NCI-H146 treated with DMSO at 0.1 percent for 48 hours (cell line): Measurements from ENCODE around the gene ZCCHC24.

Experiments
- DNase-seq: peaks from one replicate; lab custom pipeline; 2025; ENCODE audit not compliant: unreplicated experiment; lab: John Stamatoyannopoulos, UW

ZCCHC24 gene

DNA sequence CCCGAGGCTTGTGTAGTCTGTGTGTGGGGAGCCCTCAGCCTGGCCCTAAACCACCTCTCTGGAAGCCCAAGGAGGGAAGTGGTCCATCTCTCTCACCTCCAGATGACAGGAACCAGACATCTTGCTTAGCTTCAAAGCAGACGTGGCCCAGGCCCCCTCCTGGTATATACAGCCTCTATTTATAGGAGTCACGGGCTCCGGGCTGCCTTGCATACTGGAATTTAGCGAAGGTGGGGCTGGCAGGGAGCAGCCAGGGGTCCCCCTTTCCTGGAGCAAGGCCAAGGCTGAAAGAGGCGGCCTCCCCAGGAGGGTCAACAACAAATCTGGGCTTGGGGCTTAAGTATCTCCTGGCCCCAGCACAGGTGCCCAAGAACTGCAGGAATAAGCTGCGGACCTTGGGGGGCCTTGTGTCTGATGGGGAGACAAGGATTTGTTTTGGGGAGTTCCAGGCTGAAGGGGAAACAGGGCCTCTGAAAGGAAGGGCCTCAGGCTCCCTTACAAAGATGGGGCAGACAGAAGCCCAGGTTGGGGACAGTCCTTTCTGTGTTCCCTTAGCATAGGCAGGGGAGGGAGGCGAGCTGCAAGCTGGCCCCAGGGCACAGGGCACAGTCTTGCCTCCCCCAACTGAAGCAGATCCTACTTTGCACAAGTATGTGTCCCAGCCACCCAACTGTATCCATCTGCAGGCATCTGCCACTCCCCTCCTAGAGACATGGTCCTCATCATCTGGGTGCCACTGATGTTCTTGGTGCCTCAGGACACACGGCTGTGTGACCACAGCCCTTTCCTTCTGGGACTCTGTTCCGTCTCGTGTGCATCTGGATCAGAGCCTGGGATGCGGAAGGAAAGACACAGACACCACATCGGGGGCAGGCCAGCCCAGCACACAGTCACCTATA lies 11.9 kb downstream of the ZCCHC24 start:
- DNase-seq = no peak

DNA sequence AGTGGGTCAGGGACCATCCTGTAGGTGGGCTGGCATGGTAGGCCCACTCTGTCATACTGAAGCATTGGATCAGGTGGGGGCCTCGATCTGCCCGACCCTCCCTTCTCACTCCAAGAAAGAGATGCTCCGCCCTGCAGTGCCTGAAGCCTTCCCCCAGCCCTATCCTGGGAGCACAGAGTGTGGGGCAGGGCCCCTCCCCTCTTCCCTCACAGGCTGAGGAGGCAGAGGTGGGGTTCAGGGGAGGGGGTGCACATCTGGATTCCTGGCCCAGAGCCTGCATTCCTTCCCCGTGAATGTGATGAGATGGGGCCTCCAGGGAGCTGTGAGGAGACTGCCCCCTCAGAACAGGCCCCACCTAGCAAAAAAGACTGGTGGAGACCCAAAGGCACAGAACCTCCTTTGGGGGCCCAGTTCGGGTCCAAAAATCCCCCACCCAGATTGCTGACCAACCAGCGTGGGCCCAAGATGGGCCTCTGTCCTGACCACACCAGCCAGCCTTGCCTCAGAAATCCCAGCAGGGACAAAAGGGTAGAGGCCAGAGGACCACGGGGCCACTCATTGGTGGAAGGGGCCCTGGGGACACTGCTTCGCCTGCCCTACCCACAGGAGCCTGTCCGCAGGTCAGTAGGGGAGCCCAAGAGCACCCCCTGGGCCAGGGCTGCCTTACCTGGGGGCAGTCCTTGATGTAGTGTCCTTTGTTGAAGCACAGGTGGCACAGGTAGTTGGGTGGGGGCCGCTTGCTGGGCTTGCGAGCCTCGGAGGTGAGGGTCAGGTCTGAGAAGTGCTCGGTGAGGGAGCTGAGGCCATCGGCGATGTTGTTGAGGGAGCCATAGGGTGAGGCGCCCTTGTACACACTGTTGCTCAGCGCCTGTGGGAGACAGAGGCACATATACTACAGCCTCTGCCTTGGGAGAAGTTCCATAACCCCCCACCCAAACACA lies 13.3 kb downstream of the ZCCHC24 start:
- no peak for DNase-seq

DNA sequence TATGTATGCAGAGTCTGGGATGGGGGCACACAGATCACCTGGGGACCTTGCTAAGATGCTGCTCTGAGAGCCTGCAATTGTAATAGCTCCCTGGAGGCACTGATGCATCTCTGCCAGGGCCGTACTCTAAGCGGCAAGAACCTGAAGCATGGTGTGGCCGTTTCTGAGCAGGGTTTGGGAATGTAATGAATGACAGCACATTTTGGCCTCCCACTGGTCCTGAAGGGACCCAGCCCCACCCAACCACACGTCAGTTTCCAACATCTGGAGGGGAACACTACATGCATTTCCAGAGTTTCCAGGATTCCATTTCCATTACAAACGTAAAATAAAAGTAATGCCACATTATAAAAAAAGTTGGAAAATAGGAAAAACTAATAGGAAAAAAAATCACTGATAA lies 14.0 kb downstream of the ZCCHC24 start:
- no peak for DNase-seq

DNA sequence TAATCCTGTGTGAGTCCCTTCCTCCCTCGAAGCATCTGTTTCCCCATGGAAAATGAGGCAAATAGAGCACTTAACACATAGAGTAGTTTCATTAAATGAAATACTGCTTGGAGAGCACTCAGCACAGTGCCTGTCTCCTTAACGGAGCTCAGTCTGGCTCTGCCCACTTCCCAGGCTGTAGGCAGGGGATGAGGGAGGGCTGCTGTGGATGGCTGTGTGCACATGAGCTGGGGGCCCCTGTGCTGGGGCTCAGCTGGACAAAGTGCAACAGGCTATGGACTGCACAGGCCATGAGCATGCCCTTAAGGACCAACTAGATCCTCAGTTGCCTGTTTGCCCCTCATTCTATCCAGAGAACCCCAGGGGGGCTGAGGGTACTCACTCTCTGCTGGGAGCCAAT lies 14.5 kb downstream of the ZCCHC24 start:
- DNase-seq = no peak

DNA sequence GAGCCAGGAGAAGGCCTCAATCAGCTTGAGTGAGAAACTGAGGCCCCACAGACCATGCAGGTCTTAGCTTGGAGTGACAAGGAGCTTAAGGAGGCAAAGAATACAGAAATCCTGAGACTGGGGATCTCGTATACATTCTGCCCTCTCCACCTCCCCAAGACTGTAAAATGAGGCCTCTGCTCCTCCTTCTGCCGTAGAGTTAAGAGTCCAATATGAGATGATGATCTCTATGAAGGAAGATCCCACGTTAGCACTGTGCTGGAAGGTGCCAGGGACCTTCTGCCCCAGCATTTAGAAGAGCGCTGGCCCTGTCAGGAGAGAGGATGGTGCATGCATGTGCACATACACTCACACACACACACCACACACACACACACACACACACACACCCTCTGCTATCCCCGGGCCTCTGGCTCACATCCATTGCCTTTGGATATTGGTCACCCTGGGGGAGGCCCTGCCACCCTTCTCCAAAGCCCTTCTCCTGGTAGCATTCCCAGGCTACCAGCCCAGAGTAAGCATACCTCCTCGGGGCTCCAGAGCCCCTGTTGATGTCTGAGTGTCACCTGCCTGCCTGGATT lies 15.0 kb downstream of the ZCCHC24 start:
- DNase-seq = no peak

DNA sequence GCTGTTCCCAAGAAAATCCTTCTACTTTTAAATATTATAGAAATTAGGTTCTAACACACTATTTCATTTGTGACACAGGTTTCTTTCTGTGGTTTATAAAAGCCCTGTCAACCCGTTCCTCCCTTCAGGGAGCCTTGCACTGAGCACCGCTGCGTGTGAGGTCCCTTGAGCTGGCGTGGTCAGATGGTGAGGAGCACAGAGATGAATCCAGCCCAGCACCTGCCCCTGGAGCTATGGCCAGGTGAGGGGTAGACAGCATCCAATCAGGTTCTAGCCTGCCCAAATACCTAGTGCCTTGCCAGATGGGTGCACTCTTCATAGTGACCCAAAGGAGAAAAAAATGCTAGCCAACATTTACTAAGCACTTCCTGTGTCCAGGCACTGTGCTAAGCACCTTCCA lies 15.7 kb downstream of the ZCCHC24 start:
- DNase-seq = no peak

DNA sequence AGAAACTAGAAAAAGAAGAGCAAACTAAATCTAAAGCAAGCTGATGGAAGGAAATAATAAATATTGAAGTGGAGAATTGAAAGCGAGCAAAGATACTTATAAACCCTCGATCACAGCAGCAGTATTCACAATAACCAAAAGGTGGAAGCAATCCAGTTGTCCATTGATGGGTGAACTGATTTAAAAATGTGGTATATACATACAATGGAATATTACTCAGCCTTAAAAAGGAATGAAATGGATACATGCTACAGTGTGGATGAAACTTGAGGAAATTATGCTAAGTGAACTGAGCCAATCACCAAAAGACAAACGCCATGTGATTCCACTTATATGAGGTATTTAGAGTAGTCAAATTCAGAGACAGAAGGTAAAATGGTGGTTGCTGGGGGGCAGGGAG lies 17.5 kb downstream of the ZCCHC24 start:
- no peak for DNase-seq

DNA sequence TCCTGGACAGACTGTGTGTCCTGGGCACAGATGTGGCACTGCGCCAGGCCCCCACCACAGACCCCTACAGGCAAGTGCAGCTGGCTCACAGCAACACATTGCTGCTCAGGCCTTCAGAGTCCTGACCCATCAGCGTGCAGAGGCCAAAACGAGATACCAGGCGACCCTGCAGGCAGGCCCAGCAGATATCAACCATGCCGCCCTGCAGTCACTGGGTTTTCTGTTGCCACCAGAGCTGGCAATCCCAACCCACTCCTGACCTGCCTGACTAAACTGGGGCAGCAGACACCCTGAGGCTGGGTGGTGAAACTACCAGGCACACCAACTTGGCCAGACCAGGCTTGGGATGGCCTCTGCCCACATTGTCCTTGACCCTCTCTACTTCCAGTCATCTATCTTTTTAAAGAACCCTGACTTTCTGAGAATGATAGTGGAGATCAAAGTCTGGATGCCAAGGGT lies 20.3 kb downstream of the ZCCHC24 start:
- DNase-seq = no peak

DNA sequence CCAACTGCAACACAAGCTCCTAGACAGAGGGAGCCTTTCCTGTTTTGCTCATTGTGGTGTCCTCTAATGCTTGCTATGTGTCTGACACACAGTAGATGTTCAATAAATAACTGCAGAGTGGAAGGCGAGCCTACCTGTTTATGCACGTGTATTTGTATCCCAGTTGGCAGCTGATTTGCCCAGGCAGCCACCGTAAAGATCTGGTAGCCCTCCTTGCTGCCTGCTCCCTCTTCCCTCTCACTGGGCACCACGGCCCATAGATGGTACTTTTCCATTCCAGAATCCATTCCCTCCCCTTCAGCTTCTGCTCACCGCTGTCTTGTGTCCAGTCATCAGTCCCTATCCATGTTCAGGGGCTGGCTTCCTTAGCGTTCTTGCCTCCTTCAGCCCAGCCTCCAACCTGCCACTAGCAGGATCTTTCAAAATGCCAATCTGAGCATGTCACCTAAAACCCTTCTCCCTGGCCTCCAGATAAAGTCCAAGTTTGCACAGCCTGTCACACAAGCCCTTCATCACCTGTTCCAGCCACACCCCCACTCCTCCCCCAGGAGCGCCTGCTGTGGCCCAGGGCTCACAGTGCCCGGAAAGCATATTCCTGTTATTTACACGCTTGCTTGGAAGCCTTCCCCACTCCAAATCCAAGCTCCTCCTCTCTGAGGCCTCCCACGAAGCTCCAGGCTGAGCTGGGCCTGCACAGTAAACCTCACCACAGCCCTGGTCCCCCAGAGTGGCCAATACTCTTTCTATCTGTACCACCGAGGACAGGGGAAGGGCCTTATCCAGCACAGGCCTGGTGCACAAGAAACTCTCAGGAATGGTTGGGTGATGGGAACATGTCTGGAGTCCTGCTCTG lies 21.0 kb downstream of the ZCCHC24 start:
- DNase-seq = no peak

DNA sequence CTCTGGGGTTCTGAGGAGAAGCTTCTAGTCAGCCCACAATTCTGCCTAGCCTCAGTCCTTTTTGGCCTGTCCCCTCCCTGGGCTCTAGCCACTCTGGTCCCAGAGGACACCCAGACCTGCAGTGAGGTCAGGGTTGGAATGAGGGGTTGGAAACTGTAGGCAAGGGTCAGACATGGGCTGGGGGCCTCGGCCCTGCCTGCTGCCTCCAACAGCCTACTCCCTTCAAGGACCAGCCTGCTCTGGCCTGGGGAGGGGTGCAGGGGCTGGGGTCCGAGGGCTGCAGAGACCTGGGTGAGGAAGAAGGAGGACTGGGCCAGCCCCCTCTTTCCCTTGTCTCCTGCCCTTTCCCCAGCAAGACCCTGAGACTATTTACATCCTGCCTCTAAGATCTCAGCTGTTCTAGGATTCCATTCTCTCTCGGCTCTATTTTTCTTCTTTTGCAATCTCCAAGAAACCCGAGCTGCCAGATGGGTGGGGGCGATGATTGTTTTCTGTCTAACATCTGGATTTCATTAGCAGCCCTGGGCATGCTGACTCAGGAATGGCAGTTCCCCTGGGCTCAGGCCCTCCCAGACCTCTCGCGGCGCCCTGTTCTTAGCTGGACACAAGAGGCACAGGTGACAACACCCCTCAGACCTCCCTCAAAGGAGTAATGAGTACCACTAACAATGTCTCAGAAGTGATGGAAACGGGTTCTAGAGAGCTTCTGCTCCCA lies 23.1 kb downstream of the ZCCHC24 start:
- no peak for DNase-seq

DNA sequence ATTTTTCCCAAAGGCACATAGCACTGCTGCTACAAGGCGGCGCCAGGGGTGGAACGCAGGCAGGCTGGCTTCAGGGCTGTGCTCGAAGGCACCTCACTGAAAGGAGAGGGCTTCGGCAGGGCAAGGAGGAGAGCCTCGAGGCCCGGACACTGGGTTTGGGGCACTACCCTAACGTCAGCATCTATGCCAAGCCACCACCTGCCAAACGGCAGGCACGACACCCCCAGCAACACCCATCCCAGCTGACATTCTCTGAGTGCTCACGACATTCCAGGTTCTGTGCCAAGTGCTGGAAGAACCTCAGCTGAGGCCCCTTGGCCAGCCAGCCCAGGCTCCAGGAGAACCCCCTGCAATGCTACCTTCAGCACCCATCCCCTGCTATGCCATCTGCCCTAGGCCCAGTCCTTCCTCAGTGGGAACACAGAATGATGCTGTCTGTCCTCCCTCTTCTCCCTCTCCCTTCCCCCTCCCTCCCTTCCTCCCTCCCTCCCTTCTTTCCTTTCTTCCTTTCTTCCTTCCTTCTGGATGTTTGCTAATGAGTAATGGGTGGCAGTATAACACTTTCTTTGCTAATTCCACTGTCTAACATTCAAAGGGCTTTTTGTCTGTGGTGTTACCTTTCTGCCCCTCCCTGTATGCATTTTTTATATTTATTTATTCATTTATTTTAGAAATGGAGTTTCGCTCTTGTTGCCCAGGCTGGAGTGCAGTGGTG lies 24.3 kb downstream of the ZCCHC24 start:
- no peak for DNase-seq

DNA sequence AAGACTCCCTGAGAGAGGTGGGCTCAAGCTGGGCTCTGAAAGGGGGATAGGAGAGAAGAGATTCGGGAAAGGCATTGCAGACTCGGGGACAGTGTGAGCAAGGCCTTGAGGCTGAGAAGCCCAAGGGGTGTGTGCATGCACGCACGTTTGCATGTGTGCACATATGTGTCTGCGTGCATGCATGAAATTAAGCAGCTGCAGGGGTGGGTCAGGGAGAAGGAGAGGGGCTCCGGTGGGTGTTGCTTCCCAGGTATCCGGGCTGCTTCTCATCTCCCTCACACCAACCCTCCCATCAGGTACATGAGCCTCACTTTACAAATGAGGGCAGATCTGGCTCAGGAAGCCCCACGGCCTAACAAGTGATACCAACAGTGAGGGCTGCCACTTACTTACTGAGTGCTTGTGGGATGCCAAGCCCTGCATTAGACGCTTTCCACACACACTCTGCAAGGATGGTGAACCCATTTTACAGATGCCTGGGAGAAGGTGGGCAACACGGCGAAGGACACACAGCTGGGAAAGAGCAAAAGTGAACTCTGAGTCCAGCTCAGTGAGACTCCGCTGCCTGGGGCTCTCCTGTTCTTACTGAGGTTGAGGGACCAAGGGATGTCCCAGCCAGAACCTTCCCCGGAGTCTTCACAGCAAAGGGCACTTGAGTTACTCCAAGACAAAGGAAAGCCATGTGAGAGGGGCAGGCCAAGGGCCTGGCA lies 26.4 kb downstream of the ZCCHC24 start:
- DNase-seq = no peak

DNA sequence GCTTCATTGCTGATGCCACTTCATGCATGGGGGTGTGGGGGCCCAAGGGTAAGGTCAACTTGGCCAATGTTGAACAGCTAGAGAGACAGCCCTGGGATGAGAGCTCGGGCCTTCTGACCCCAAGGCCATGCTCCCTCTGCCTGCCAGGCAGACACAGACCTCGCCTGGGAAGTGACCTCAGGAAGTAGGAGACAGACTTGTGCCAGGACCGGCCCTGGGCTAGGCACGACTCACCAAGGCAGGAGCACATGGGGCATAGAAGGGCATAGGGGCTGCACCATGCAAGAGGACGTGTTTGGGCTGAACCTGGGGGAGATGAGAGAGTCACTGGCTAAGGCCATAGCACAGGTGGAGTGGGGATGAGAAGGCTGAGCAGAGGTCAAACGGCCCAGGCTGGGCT lies 27.1 kb downstream of the ZCCHC24 start:
- no peak for DNase-seq

DNA sequence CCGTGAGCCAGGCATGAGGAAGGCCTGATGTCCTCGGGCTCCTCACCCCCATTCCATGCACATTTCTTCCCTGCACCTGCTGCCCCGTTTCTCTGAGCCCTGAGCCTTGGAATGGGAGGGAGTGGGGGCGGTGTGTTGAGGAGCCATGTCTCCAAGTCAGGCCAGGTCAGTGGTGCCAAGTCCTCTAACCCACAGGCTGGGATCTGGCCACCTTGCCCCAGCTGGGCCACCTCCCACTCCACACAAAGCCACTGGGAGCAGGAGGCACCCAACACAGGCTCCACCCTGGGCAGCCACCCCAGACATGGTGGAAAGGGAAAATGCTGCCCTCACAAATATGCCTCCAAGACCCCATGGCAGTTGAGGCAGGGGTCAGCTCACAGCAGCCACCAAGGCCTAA lies 27.7 kb downstream of the ZCCHC24 start:
- DNase-seq = no peak

DNA sequence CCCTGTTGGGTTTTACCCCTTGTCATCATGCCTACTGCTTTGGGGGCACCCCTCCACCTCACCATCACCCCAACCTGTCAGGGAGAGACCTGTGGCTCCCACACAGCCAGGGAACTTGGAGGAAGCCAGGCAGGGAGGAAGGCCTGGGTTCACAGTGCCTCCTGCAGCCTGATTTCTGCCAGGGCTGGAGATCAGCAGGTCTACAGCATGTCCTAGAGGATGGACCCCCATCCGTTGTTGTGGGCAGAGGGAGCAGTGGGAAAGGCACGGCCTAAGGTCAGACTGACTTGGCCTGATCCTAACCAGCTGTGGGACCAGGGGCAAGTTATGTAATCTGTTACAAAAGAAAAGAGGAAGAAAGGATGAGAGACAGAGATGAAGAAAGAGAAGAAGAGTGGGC lies 28.2 kb downstream of the ZCCHC24 start:
- DNase-seq = no peak

DNA sequence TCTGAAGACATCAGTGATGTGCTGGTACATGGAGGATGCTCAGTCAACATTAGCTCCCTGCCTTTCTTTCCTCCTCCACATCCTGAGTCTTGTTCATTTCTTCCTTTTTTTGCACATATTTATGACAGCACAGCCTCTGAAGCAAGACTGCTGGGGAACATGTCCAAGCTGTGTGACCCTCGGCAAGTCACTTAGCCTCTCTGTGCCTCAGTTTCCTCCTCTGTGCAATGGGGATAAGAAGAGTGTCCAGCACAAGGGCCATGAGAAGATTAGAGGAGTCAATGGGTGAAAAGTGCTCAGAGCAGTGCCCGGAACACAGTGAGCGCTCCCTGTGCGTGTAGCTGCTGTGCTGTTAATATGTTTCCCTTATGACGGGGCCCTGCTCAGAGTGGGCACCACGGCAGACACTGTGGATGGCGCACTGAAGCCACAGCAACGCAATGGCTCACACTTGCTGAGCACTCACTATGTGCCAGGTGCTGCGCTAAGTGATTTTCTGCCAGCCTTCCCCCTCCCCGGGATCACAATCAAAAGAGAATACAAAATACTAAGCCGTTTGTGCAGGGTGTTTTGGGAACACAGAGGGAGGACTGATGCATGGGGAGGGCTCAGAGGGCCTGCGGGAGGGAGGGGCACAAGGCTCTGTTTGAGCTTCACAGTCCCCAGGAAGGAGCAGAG lies 28.7 kb downstream of the ZCCHC24 start:
- no peak for DNase-seq

DNA sequence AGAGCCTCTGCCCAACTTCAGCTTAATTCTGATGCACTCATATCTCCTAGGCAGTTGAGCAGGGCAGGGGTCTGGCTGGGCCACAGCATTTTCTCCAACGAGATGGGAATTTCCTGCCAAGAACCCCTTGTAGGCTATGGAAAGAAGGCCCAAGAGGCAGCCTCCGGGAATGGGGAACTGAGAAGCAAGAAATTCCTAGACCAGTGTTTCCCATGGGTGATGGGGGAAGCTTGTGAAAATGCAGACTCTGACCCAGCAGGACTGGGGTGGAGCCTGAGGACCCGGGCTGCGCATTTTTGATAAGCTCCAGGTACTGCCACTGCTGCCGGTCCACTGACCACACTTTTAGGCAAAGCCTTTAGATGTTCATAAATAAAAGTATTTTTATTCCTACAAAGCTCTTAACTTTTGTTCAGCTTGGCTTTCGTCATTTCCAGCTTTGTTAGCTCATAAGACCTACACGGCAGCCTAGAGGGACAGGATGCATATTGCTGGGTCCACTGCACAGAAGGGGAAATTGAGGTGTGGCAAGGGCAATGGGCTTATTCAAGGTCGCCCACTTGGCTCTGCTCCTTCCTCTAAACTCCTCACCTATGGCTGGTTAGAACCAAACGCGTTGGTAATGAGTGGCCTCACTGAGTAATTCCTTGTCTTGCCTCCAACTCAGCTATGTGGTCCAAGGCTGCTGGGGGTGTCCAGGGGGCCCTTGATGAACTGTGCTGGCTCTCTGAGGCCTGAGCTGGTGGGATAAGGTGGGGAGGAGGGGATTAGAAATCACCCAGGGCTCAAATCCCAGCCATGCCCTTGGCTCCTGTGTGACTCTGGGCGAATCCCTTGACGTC lies 29.5 kb downstream of the ZCCHC24 start:
- no peak for DNase-seq
